ENCODE measurements around the gene CRYGC. TPM values are rescaled to one million over a fixed set of nuclear protein-coding genes. Genes with fewer than 3 reads are reported as not detected.
"Not testable (repeated sequence)": the region's sequence is repeated elsewhere in the genome, so short reads cannot be mapped to it uniquely, and the experiment has no call there.

Gene CRYGC
- total and polyA plus RNA-seq, 2 donors (not counting 1 experiment from before 2014, with no cell fraction given): not detected

DNA sequence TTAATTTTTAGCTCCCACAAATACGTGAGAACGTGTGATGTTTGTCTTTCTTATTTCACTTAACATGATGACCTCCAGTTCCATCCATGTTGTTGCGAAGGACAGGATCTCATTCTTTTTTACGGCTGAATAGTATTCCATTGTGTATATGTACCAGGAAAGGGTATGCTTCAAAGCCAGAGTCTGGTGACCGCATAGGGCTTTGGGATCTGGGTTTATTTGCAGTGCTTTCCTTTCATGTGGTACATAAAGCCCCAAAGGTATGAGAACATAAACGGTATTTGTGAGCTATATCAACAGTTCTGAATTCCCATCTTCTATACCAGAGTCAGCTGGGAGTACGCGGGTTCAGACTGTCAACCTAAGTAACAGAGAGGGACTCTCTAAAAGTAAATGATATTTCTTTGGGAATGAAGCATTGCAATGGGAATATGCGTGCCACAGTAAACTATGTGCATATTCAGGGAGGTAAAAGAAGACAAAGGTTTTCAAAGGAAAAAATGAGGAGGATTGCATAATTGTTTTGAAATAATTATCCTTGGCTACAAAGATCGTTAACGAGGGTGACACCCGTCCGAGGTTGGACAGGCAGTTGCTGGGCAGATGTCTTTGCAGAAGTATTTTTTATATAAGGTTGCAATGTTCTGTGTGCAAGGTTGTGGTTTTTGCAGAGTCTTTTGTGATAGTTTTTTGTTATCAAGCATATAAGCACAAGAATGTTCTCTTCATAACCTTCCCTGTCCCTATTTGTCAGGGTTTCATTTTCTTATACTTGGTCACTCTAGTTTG, 29.8 kb downstream of the CRYGC start:
- WGBS (ENCODE audit: insufficient coverage): 46% methylated on average over 6 of the region's 13 CpGs

DNA sequence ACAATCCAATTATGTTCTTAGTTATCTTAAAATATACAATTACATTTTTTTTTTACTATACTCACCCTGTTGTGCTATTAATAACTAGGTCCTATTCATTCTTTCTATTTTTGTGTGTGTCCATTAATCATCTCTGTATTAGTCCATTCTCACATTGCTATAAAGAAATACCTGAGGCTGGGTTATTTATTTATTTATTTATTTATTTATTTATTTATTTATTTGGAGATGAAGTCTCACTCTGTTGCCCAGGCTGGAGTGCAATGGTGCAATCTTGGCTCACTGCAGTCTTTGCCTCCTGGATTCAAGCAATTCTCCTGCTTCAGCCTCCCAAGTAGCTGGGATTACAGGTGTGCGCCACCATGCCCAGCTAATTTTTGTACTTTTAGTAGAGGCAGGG, 30.9 kb downstream of the CRYGC start:
- H3K27ac Mint-ChIP-seq; H3K9me3 Mint-ChIP-seq (ENCODE audit: insufficient read depth); H4K20me1 ChIP-seq (ENCODE audit: control insufficient read depth, insufficient read depth, low read length, poor library complexity, severe bottlenecking); H3K27ac ChIP-seq (ENCODE audit: low read length in 2 of 2); H2AFZ ChIP-seq (ENCODE audit: insufficient read depth, low read depth, low read length, poor library complexity, severe bottlenecking); ATAC-seq (ENCODE audit: low read depth); H3K27me3 ChIP-seq (replicated peaks in 1 of 4; ENCODE audit: control extremely low read depth in 1 of 4, control insufficient read depth in 3 of 4, insufficient read depth in 4 of 4, low read length in 3 of 4); H3K4me3 ChIP-seq (ENCODE audit: control extremely low read depth in 1 of 5, extremely low read depth in 1 of 5, insufficient read depth in 1 of 5, low read depth in 2 of 5, low read length in 4 of 5); CTCF ChIA-PET; H3K4me1 ChIP-seq (ENCODE audit: control insufficient read depth in 2 of 2, insufficient read depth in 2 of 2, low read length in 2 of 2); intact Hi-C loops (cut with micrococcal nuclease); H3K9ac ChIP-seq (ENCODE audit: low read length); H3K36me3 ChIP-seq (replicated peaks in 1 of 2; ENCODE audit: control extremely low read depth in 1 of 2, control insufficient read depth in 1 of 2, extremely low read depth in 1 of 2, insufficient read depth in 2 of 2, low read length in 1 of 2); H3K4me2 ChIP-seq (replicated peaks; ENCODE audit: low read depth, low read length, poor library complexity, severe bottlenecking); H3K4me1 Mint-ChIP-seq; H3K4me3 Mint-ChIP-seq; H3K9me3 ChIP-seq (ENCODE audit: control extremely low read depth in 1 of 3, control insufficient read depth in 2 of 3, insufficient read depth in 1 of 3, low read length in 2 of 3); H3K79me2 ChIP-seq (ENCODE audit: control insufficient read depth, insufficient read depth, low read length); DNase-seq; POLR2A ChIA-PET: not testable (repeated sequence)
- peaks cover 25% of the 10 kb centered on the region for H3K27me3 Mint-ChIP-seq
- WGBS (ENCODE audit: insufficient coverage): 100% methylated on average over 1 of the region's 1 CpG

More for the DNA sequence above, 29.8 kb downstream of the CRYGC start:
- no peaks in the 10 kb centered on the region for H4K20me1 ChIP-seq (ENCODE audit: control insufficient read depth, insufficient read depth, low read length, poor library complexity, severe bottlenecking)
- no peak overlapping the region for H3K4me2 ChIP-seq (replicated peaks; ENCODE audit: low read depth, low read length, poor library complexity, severe bottlenecking)
- H3K27ac ChIP-seq (ENCODE audit: low read length in 2 of 2): no peak overlapping the region
- Mint-ChIP-seq H3K4me3 (no peak overlapping the region), H3K9me3 (ENCODE audit: insufficient read depth) (no peaks in the 10 kb centered on the region), H3K4me1 (no peaks in the 10 kb centered on the region), H3K27ac (no peak overlapping the region), H3K27me3 (peaks cover 25% of the 10 kb centered on the region)
- ATAC-seq (ENCODE audit: low read depth) (no peak), DNase-seq (no peak)
- TF ChIP-seq, protein P1, sequence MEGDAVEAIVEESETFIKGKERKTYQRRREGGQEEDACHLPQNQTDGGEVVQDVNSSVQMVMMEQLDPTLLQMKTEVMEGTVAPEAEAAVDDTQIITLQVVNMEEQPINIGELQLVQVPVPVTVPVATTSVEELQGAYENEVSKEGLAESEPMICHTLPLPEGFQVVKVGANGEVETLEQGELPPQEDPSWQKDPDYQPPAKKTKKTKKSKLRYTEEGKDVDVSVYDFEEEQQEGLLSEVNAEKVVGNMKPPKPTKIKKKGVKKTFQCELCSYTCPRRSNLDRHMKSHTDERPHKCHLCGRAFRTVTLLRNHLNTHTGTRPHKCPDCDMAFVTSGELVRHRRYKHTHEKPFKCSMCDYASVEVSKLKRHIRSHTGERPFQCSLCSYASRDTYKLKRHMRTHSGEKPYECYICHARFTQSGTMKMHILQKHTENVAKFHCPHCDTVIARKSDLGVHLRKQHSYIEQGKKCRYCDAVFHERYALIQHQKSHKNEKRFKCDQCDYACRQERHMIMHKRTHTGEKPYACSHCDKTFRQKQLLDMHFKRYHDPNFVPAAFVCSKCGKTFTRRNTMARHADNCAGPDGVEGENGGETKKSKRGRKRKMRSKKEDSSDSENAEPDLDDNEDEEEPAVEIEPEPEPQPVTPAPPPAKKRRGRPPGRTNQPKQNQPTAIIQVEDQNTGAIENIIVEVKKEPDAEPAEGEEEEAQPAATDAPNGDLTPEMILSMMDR (IDR thresholded peaks at IDR 0.05): no peak
- no peak for TF ChIP-seq EZH2 (IDR thresholded peaks at IDR 0.05; ENCODE audit: borderline replicate concordance, insufficient read depth, low read depth, low read length, poor library complexity, severe bottlenecking)
- no peaks in the 10 kb centered on the region for H3K9me3 ChIP-seq (ENCODE audit: control extremely low read depth in 1 of 3, control insufficient read depth in 2 of 3, insufficient read depth in 1 of 3, low read length in 2 of 3)
- H2AFZ ChIP-seq (ENCODE audit: insufficient read depth, low read depth, low read length, poor library complexity, severe bottlenecking): no peak overlapping the region
- no peak overlapping the region for H3K9ac ChIP-seq (ENCODE audit: low read length)
- H3K79me2 ChIP-seq (ENCODE audit: control insufficient read depth, insufficient read depth, low read length): no peaks in the 10 kb centered on the region
- CTCF ChIA-PET: no interaction called here
- POLR2A ChIA-PET: no interaction called here
- no peaks in the 10 kb centered on the region for H3K4me1 ChIP-seq (ENCODE audit: control insufficient read depth in 2 of 2, insufficient read depth in 2 of 2, low read length in 2 of 2)
- H3K27me3 ChIP-seq (replicated peaks in 1 of 4; ENCODE audit: control extremely low read depth in 1 of 4, control insufficient read depth in 3 of 4, insufficient read depth in 4 of 4, low read length in 3 of 4): peaks cover 0 to 3% (median 0%) of the 10 kb centered on the region in 4 experiments
- no peak overlapping the region for H3K4me3 ChIP-seq (ENCODE audit: control extremely low read depth in 1 of 5, extremely low read depth in 1 of 5, insufficient read depth in 1 of 5, low read depth in 2 of 5, low read length in 4 of 5)
- intact Hi-C loops (cut with micrococcal nuclease): no loop called here
- no peaks in the 10 kb centered on the region for H3K36me3 ChIP-seq (replicated peaks in 1 of 2; ENCODE audit: control extremely low read depth in 1 of 2, control insufficient read depth in 1 of 2, extremely low read depth in 1 of 2, insufficient read depth in 2 of 2, low read length in 1 of 2)
